ENCODE results near the gene CLIP1. TPM values are rescaled to one million over a fixed set of nuclear protein-coding genes. Genes with fewer than 3 reads are reported as not detected.

CLIP1 gene
- total and polyA plus RNA-seq, 4 experiments from 2014 or later: 5.9 to 65.7 (median 49.1) TPM

DNA sequence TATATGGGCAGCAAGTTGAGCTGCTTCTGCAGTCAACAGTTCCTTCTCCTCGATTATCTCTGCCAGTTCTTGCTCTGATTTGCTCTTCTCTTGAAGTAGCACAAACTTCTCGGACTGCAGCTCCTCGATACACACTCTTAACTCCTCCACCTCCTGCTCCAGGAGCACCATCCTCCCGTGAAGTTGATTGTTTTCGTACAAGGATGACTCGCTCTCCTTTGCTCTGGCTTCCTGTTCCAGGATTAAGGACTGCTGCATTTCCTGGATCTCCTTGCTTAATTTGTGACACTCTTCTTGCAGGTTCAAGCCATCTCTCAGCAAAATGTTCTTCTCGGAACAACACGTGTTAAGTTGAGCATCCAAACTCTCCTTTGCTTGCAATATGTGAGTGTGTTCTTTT is 100.0 kb downstream of the CLIP1 start:
- H3K4me3 Mint-ChIP-seq: no peak overlapping the region
- Histone ChIP-seq H3K27ac (ENCODE audit: low read depth, low read length) (no peak overlapping the region), H3K4me1 (ENCODE audit: insufficient read depth, low read length) (peaks cover 19% of the 10 kb centered on the region), H3K36me3 (ENCODE audit: insufficient read depth, low read length) (peaks cover 19% of the 10 kb centered on the region), H3K27me3 (ENCODE audit: insufficient read depth, low read length) (no peaks in the 10 kb centered on the region), H3K9me3 (ENCODE audit: control insufficient read depth in 1 of 2, low read length in 2 of 2) (no peaks in the 10 kb centered on the region), H3K4me3 (ENCODE audit: low read length in 2 of 2) (no peak overlapping the region)
- peaks cover 0 to 3% (median 0%) of the 10 kb centered on the region in 8 donors for H3K9me3 Mint-ChIP-seq
- no peak overlapping the region for H3K27ac Mint-ChIP-seq
- H3K27me3 Mint-ChIP-seq: no peaks in the 10 kb centered on the region
- ChIA-PET CTCF (ENCODE audit: partially characterized antibody) (interaction anchor here (1.5 to 2.9 kb wide), 4 partner anchors 13 to 33 kb away, joined by 3 to 13 read pairs (median 6); no protein-coding TSS in a partner anchor), POLR2A (ENCODE audit: partially characterized antibody) (no interaction called here)
- H3K4me1 Mint-ChIP-seq: peaks cover 12 to 16% (median 14%) of the 10 kb centered on the region in 4 donors
- intact Hi-C loops (cut with micrococcal nuclease): no loop called here
- peaks cover 39 to 49% of the 10 kb centered on the region in 2 donors for H3K36me3 Mint-ChIP-seq
- no peak for DNase-seq

DNA sequence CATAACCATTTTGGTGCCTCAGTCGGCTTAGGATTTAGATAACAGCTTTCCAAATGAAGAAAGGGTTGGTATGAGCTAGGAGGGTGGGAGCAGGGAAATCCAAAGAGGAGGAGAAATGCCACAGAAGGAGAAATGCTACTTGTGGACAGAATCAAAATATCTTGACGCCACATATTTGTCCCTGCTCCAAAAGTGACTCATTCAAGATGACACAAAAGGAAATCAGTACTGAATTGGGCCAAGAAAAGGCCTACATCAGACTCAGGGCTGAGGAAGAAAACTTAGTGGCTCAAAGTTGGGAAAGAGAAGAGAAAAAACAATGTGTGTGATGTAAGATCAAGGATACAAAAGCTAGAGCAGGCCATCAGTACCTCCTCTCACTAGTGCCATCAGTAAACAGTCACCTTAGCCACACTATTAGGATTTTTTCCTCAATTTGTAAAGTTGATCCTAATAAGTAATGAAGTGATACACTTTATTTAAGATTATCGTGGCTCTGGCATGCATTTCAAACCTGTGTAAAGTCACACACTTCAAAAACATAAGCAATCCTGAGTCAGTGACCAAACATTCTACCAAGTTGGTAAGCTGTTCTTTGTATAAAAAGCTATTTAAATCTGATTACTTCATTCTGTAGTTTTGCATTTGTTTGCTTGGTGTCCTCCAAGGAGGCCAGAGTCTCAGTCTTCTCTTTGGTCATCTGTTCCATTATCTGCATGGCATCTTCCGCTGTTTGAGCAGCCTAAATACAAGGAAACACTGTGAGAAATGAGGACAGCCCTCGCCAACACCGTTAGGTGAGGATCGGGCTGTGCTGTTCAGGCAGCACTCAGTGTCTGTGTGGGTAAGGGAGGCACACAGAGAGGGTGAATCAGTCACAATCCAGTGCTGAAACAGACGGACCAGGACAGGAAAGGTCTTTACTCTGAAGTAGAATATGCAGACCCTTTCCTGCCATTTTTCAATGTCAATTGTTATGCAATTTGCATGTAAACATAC is 103.6 kb downstream of the CLIP1 start:
- intact Hi-C loops (cut with micrococcal nuclease): no loop called here
- peaks cover 48 to 62% of the 10 kb centered on the region in 2 donors for H3K36me3 Mint-ChIP-seq
- no peak for DNase-seq
- ChIA-PET POLR2A (ENCODE audit: partially characterized antibody) (no interaction called here), CTCF (ENCODE audit: partially characterized antibody) (no interaction called here)
- H3K36me3 ChIP-seq (ENCODE audit: insufficient read depth, low read length): peaks cover 23% of the 10 kb centered on the region
- H3K4me1 Mint-ChIP-seq: peaks cover 0 to 4% (median 0%) of the 10 kb centered on the region in 4 donors
- H3K4me3 ChIP-seq (ENCODE audit: low read length in 2 of 2): no peak overlapping the region
- no peaks in the 10 kb centered on the region for H3K27me3 Mint-ChIP-seq
- H3K4me1 ChIP-seq (ENCODE audit: insufficient read depth, low read length): no peaks in the 10 kb centered on the region
- no peaks in the 10 kb centered on the region for H3K9me3 ChIP-seq (ENCODE audit: control insufficient read depth in 1 of 2, low read length in 2 of 2)
- no peak overlapping the region for H3K27ac ChIP-seq (ENCODE audit: low read depth, low read length)
- H3K27ac Mint-ChIP-seq: peak overlapping the region in 1 of 7 donors; percentile 56
- H3K27me3 ChIP-seq (ENCODE audit: insufficient read depth, low read length): no peaks in the 10 kb centered on the region
- H3K9me3 Mint-ChIP-seq: peaks cover 0 to 3% (median 0%) of the 10 kb centered on the region in 8 donors
- no peak overlapping the region for H3K4me3 Mint-ChIP-seq

DNA sequence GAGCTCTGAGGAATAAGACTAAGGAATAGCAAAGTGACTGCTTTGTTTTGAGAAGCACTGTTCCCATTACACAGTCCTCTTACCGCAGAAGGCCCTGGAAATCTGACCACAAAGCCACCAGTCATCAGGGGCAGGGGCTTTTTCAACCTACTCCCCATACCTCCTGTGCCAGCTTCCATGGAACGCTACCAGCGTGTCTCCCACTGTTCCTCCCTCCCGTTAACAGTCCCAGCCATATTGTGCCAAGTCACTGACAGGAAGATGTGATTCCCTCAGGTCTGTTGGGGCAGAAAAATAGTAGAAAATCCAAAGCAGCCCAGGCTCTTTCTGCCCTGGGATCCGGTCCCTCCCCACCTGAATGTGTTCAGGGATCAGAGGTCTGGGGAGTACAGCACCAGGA is 109.5 kb downstream of the CLIP1 start:
- CTCF ChIA-PET (ENCODE audit: partially characterized antibody): interaction anchor here (2.7 kb wide), 1 partner anchor 22 kb away, joined by 7 read pairs; no protein-coding TSS in a partner anchor
- H3K27ac Mint-ChIP-seq: peak overlapping the region in 2 of 7 donors; percentile 14 to 64
- H3K27ac ChIP-seq (ENCODE audit: low read depth, low read length): no peak overlapping the region
- H3K27me3 Mint-ChIP-seq: no peaks in the 10 kb centered on the region
- H3K4me1 ChIP-seq (ENCODE audit: insufficient read depth, low read length): no peaks in the 10 kb centered on the region
- peaks cover 0 to 1% (median under 1%) of the 10 kb centered on the region in 4 donors for H3K4me1 Mint-ChIP-seq
- no peak overlapping the region for H3K4me3 Mint-ChIP-seq
- intact Hi-C loops (cut with micrococcal nuclease): no loop called here
- H3K9me3 Mint-ChIP-seq: no peaks in the 10 kb centered on the region
- POLR2A ChIA-PET (ENCODE audit: partially characterized antibody): interaction anchor here (0.6 kb wide), 1 partner anchor 437 kb away, joined by 3 read pairs; no protein-coding TSS in a partner anchor
- no peaks in the 10 kb centered on the region for H3K27me3 ChIP-seq (ENCODE audit: insufficient read depth, low read length)
- H3K36me3 ChIP-seq (ENCODE audit: insufficient read depth, low read length): peaks cover 29% of the 10 kb centered on the region
- DNase-seq: no peak
- peaks cover 39 to 69% of the 10 kb centered on the region in 2 donors for H3K36me3 Mint-ChIP-seq
- H3K4me3 ChIP-seq (ENCODE audit: low read length in 2 of 2): no peak overlapping the region
- no peaks in the 10 kb centered on the region for H3K9me3 ChIP-seq (ENCODE audit: control insufficient read depth in 1 of 2, low read length in 2 of 2)

DNA sequence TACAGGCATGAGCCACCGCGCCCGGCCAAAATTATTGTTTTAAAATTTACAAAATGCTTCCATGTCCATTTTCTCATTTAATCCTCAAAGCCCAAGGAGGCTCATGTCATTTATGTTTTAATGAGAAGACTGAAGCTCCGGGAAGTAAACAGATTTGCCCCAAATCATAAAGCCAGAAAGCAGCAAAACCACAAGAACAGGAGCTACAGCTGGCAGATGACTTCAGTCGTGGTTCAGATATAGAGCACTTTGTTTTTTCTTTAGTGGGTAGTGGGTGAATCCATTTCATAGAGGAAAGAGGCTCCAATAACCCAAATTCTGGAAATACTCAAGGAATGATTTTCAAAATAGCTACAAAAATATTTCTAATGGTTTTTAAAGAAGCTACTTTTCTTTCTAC is 110.8 kb downstream of the CLIP1 start:
- Mint-ChIP-seq H3K4me1 (peaks cover 0 to 1% (median under 1%) of the 10 kb centered on the region in 4 donors), H3K27me3 (no peaks in the 10 kb centered on the region), H3K36me3 (peaks cover 38 to 60% of the 10 kb centered on the region in 2 donors), H3K9me3 (no peaks in the 10 kb centered on the region), H3K4me3 (no peak overlapping the region), H3K27ac (peak overlapping the region in 1 of 7 donors; percentile 17)
- H3K27ac ChIP-seq (ENCODE audit: low read depth, low read length): no peak overlapping the region
- peaks cover 23% of the 10 kb centered on the region for H3K36me3 ChIP-seq (ENCODE audit: insufficient read depth, low read length)
- DNase-seq: no peak
- no peaks in the 10 kb centered on the region for H3K27me3 ChIP-seq (ENCODE audit: insufficient read depth, low read length)
- CTCF ChIA-PET (ENCODE audit: partially characterized antibody): interaction anchor here (1.2 to 2.7 kb wide), 2 partner anchors 23 to 27 kb away, joined by 3 to 7 read pairs; no protein-coding TSS in a partner anchor
- H3K4me1 ChIP-seq (ENCODE audit: insufficient read depth, low read length): no peaks in the 10 kb centered on the region
- H3K9me3 ChIP-seq (ENCODE audit: control insufficient read depth in 1 of 2, low read length in 2 of 2): no peaks in the 10 kb centered on the region
- no peak overlapping the region for H3K4me3 ChIP-seq (ENCODE audit: low read length in 2 of 2)
- intact Hi-C loops (cut with micrococcal nuclease): no loop called here
- POLR2A ChIA-PET (ENCODE audit: partially characterized antibody): no interaction called here

DNA sequence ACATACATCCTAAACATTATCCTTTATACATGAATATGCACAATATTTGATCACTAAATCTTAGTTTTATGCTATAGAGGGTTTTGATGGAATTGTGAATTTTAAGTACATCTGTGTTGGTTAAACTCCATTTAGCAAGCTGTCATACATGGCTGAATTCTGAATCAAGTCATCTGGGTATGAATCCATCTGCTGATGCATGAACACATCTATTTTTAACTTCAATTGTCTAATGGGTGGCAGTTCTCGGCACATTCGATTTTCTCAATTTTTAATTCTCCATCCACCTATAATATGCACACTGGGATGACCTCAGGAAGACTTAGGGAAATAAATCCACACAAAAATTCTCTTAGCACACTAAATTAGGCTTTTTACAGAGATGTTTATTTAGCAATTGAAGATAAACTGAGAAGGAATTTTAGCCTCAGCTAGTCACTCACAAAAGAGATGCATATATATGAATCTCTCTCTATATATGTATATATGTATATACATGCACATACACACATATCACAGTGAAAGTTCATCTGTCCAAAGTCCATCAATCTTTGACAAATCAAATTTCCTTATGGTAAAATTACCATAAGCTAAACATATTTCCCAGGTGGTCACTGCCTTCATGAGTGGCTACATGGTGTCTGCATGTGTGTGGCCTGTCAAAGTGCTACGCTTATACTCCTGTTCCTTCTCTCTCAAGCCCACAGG is 111.7 kb downstream of the CLIP1 start:
- DNase-seq: no peak
- Histone ChIP-seq H3K4me3 (ENCODE audit: low read length in 2 of 2) (no peak overlapping the region), H3K27me3 (ENCODE audit: insufficient read depth, low read length) (no peaks in the 10 kb centered on the region), H3K4me1 (ENCODE audit: insufficient read depth, low read length) (no peaks in the 10 kb centered on the region), H3K27ac (ENCODE audit: low read depth, low read length) (no peak overlapping the region), H3K36me3 (ENCODE audit: insufficient read depth, low read length) (peaks cover 17% of the 10 kb centered on the region), H3K9me3 (ENCODE audit: control insufficient read depth in 1 of 2, low read length in 2 of 2) (no peaks in the 10 kb centered on the region)
- ChIA-PET POLR2A (ENCODE audit: partially characterized antibody) (no interaction called here), CTCF (ENCODE audit: partially characterized antibody) (interaction anchor here (0.6 to 2.7 kb wide), 2 partner anchors 24 to 287 kb away, joined by 3 to 7 read pairs; no protein-coding TSS in a partner anchor)
- intact Hi-C loops (cut with micrococcal nuclease): no loop called here
- H3K27ac Mint-ChIP-seq: peak overlapping the region in 2 of 7 donors; percentile 30 to 71
- no peaks in the 10 kb centered on the region for H3K9me3 Mint-ChIP-seq
- H3K4me3 Mint-ChIP-seq: no peak overlapping the region
- no peaks in the 10 kb centered on the region for H3K27me3 Mint-ChIP-seq
- H3K4me1 Mint-ChIP-seq: peaks cover 0 to 1% (median under 1%) of the 10 kb centered on the region in 4 donors
- peaks cover 40 to 59% of the 10 kb centered on the region in 2 donors for H3K36me3 Mint-ChIP-seq

DNA sequence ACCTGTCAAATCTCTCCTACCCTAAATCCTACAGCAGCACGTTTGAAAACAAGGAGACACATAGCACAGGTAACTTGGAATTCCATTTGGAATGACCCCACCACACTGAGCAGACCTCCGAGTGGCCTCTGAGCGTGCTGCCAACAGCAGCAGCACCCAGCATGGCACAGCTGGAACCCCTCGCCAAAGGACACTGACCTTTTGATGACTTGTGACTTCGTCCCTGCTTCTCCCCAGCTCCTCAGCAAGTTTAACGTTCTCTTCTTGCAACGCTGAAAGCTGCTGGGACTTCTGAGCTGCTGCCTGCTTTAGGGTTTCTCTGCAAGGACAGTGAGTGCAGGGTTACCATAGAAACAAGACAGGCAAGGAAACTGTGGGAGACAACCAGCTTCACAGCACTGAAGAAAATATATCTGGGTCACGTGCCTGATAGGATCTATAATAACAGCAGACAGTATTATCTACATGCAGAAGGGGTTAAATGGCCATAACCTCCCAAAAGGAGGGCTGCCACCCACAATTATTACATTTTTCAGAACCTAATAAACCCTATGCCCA is 112.8 kb downstream of the CLIP1 start:
- Histone ChIP-seq H3K4me3 (ENCODE audit: low read length in 2 of 2) (no peak overlapping the region), H3K4me1 (ENCODE audit: insufficient read depth, low read length) (no peaks in the 10 kb centered on the region), H3K36me3 (ENCODE audit: insufficient read depth, low read length) (peaks cover 17% of the 10 kb centered on the region), H3K9me3 (ENCODE audit: control insufficient read depth in 1 of 2, low read length in 2 of 2) (no peaks in the 10 kb centered on the region), H3K27ac (ENCODE audit: low read depth, low read length) (no peak overlapping the region), H3K27me3 (ENCODE audit: insufficient read depth, low read length) (no peaks in the 10 kb centered on the region)
- Mint-ChIP-seq H3K36me3 (peaks cover 37 to 59% of the 10 kb centered on the region in 2 donors), H3K27me3 (no peaks in the 10 kb centered on the region), H3K9me3 (no peaks in the 10 kb centered on the region), H3K4me1 (peaks cover 0 to 1% (median under 1%) of the 10 kb centered on the region in 4 donors), H3K27ac (no peak overlapping the region), H3K4me3 (no peak overlapping the region)
- CTCF ChIA-PET (ENCODE audit: partially characterized antibody): interaction anchor here (1.3 kb wide), 1 partner anchor 25 kb away, joined by 3 read pairs; no protein-coding TSS in a partner anchor
- intact Hi-C loops (cut with micrococcal nuclease): no loop called here
- POLR2A ChIA-PET (ENCODE audit: partially characterized antibody): no interaction called here
- no peak for DNase-seq

Measured in CD4-positive, alpha-beta memory T cell (primary cell).